Ishikawa (cell line): ENCODE measurements around the gene AP3D1.

Source experiments
- CEBPB ChIP-seq: IDR thresholded peaks from 2 replicates; pipeline ENCODE4 v1.6.1; 2012
- EP300 ChIP-seq: IDR thresholded peaks from 2 replicates; pipeline ENCODE4 v1.6.1; 2012; ENCODE audit warnings: borderline replicate concordance
- YY1 ChIP-seq: IDR thresholded peaks from 2 replicates; pipeline ENCODE4 v1.6.1; 2012; ENCODE audit warnings: low read depth
- TF ChIP-seq, protein P1 (sequence below): IDR thresholded peaks from 2 replicates; pipeline ENCODE4 v1.6.1; 2012; ENCODE audit warnings: low read depth, mild to moderate bottlenecking

DNA sequence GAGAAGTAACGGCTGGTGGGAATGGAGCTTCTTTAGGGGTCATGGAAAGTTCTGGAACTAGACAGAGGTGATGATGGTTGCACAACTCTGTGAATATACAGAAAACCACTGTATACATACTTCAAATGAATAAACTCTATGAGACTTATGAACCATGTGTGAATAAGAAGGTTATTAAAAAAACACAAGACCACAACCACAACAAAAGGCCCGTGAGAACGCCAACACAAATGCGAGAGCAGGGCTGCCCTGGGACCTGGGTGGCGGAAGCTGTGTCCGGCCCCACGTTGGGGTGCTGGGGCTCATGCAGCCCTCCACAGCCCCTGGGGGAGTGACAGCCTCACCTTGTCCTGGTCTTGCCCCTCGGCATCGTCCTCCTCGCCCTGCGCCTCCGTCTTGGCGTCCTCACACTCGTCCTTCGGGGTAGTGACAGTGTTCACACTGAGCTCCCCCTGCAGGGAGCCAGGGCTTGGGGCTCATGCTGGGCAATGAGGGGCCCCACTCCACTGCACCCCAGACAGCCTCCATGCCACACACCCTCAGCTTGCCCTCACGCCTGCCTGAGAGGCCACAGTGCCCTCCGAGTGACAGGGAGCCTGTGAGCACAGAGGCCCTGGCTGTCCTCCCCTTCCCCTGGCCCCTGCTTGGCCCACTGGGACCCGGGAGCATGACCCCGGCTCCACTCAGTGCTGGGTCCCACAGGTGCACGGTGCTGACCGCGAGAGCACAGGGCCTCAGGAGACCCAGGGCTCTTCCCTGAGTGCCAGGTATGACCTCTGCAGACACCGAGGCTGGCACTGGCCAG, 38.6 kb downstream of the AP3D1 start:
- TF ChIP-seq, protein P1, sequence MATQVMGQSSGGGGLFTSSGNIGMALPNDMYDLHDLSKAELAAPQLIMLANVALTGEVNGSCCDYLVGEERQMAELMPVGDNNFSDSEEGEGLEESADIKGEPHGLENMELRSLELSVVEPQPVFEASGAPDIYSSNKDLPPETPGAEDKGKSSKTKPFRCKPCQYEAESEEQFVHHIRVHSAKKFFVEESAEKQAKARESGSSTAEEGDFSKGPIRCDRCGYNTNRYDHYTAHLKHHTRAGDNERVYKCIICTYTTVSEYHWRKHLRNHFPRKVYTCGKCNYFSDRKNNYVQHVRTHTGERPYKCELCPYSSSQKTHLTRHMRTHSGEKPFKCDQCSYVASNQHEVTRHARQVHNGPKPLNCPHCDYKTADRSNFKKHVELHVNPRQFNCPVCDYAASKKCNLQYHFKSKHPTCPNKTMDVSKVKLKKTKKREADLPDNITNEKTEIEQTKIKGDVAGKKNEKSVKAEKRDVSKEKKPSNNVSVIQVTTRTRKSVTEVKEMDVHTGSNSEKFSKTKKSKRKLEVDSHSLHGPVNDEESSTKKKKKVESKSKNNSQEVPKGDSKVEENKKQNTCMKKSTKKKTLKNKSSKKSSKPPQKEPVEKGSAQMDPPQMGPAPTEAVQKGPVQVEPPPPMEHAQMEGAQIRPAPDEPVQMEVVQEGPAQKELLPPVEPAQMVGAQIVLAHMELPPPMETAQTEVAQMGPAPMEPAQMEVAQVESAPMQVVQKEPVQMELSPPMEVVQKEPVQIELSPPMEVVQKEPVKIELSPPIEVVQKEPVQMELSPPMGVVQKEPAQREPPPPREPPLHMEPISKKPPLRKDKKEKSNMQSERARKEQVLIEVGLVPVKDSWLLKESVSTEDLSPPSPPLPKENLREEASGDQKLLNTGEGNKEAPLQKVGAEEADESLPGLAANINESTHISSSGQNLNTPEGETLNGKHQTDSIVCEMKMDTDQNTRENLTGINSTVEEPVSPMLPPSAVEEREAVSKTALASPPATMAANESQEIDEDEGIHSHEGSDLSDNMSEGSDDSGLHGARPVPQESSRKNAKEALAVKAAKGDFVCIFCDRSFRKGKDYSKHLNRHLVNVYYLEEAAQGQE, result no peak
- TF ChIP-seq EP300 (no peak), YY1 (no peak), CEBPB (no peak)
